Liver (tissue), 3 donors: ENCODE results near the gene NFIX.

Experiments used
- EGR1 ChIP-seq, 2 donors: IDR thresholded peaks; 2 replicates each; pipeline ENCODE4 v1.6.1; 2016 to 2018; ENCODE audit warnings: antibody characterized with exemption in 2 of 2, low read depth in 2 of 2
- FOXA1 ChIP-seq: IDR thresholded peaks from 2 replicates; pipeline ENCODE4 v1.6.1; 2016; ENCODE audit warnings: antibody characterized with exemption
- GABPA ChIP-seq, 2 donors: IDR thresholded peaks in 1 of 2; conservative IDR thresholded peaks in 1 of 2; 2 replicates each; pipeline ENCODE4 v1.6.1; 2016; ENCODE audit warnings: antibody characterized with exemption in 2 of 2, mild to moderate bottlenecking in 1 of 2, moderate library complexity in 1 of 2
- JUND ChIP-seq, 2 donors: IDR thresholded peaks; 2 replicates each; pipeline ENCODE4 v1.6.1; 2016; ENCODE audit warnings: antibody characterized with exemption in 2 of 2
- REST ChIP-seq: IDR thresholded peaks from 2 replicates; pipeline ENCODE4 v1.6.1; 2016; ENCODE audit warnings: antibody characterized with exemption, mild to moderate bottlenecking
- YY1 ChIP-seq: IDR thresholded peaks from 2 replicates; pipeline ENCODE4 v1.6.1; 2016; ENCODE audit warnings: antibody characterized with exemption, mild to moderate bottlenecking
- TF ChIP-seq, protein P1 (sequence below): fragments of 150-350 bp; IDR thresholded peaks from 2 replicates; pipeline ENCODE4 v1.5.1; 2017; ENCODE audit warnings: improper control_type of control experiment, low read depth, low read length; ENCODE audit not compliant: missing input control
- TF ChIP-seq, protein P2 (sequence below): IDR thresholded peaks from 2 replicates; pipeline ENCODE4 v1.6.1; 2016; ENCODE audit warnings: antibody characterized with exemption
- donor health status: healthy.
- donor health status: healthy.

- TF ChIP-seq GABPA (IDR thresholded peaks at IDR 0.05 in 1 of 2, conservative IDR thresholded peaks at IDR 0.05 in 1 of 2) = no peak
- TF ChIP-seq, protein P1, sequence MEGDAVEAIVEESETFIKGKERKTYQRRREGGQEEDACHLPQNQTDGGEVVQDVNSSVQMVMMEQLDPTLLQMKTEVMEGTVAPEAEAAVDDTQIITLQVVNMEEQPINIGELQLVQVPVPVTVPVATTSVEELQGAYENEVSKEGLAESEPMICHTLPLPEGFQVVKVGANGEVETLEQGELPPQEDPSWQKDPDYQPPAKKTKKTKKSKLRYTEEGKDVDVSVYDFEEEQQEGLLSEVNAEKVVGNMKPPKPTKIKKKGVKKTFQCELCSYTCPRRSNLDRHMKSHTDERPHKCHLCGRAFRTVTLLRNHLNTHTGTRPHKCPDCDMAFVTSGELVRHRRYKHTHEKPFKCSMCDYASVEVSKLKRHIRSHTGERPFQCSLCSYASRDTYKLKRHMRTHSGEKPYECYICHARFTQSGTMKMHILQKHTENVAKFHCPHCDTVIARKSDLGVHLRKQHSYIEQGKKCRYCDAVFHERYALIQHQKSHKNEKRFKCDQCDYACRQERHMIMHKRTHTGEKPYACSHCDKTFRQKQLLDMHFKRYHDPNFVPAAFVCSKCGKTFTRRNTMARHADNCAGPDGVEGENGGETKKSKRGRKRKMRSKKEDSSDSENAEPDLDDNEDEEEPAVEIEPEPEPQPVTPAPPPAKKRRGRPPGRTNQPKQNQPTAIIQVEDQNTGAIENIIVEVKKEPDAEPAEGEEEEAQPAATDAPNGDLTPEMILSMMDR = no peak
- no peak for TF ChIP-seq EGR1 (IDR thresholded peaks at IDR 0.05; ENCODE audit: low read depth in 2 of 2)
- no peak for TF ChIP-seq JUND (IDR thresholded peaks at IDR 0.05)
- no peak for TF ChIP-seq FOXA1
- TF ChIP-seq, protein P2, sequence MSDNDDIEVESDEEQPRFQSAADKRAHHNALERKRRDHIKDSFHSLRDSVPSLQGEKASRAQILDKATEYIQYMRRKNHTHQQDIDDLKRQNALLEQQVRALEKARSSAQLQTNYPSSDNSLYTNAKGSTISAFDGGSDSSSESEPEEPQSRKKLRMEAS = no peak
- no peak for TF ChIP-seq YY1
- no peak for TF ChIP-seq REST
Observed at GRCh38 chr19:13014921-13015280, 19.6 kb downstream of the NFIX start.
